H1 (cell line): Measurements from ENCODE around the gene UBE2F. TPM values are rescaled to one million over a fixed set of nuclear protein-coding genes. Genes with fewer than 3 reads are reported as not detected.

ENCODE experiments used
- CTCF ChIA-PET: fragments of 300-600 bp; sonication (Branson Sonifier 250); formaldehyde crosslinking; loops from one replicate; lab custom pipeline; 2021; ENCODE audit not compliant: partially characterized antibody; lab: Charles Lee
- POLR2A ChIA-PET: fragments of 300-600 bp; sonication (Branson Sonifier 250); formaldehyde crosslinking; loops from one replicate; lab custom pipeline; 2021; ENCODE audit warnings: inconsistent platforms; ENCODE audit not compliant: partially characterized antibody; lab: Charles Lee
- DNase-seq, 2 experiments: peaks; one replicate each; pipeline versions ENCODE4 v3.0.0 to v3.0.0-alpha.2; 2010 to 2022; ENCODE audit warnings: low spot score in 2 of 2, low read depth in 1 of 2, mixed read lengths in 1 of 2
- FAIRE-seq: peaks from 2 replicates; lab custom pipeline; 2011; peaks lifted over from hg19 to GRCh38; lab: Jason Lieb, UNC
- H2AFZ ChIP-seq: 2 replicates; pipeline ENCODE4 v1.8.1; 2012; ENCODE audit warnings: low read length, inconsistent platforms
- H2AK5ac ChIP-seq: 2 replicates; pipeline ENCODE4 v1.6.1; 2013; ENCODE audit warnings: low read depth, low read length
- H2BK120ac ChIP-seq: replicated peaks from 2 replicates; pipeline ENCODE3; 2013; ENCODE audit warnings: low read depth, low read length, inconsistent platforms
- H2BK12ac ChIP-seq: 2 replicates; pipeline ENCODE4 v1.6.1; 2013; ENCODE audit warnings: low read depth, low read length
- H2BK15ac ChIP-seq: 2 replicates; pipeline ENCODE4 v1.6.1; 2013; ENCODE audit warnings: low read length
- H2BK20ac ChIP-seq: 2 replicates; pipeline ENCODE4 v1.6.1; 2013; ENCODE audit warnings: low read length
- H2BK5ac ChIP-seq: 2 replicates; pipeline ENCODE4 v1.6.1; 2013; ENCODE audit warnings: low read depth, low read length
- H3K14ac ChIP-seq: 2 replicates; pipeline ENCODE4 v1.6.1; 2013; ENCODE audit warnings: inconsistent platforms; ENCODE audit not compliant: insufficient read length
- H3K18ac ChIP-seq: 2 replicates; pipeline ENCODE4 v1.6.1; 2013; ENCODE audit warnings: low read length; ENCODE audit errors: extremely low read depth
- H3K23ac ChIP-seq: 2 replicates; pipeline ENCODE4 v1.6.1; 2013; ENCODE audit warnings: inconsistent platforms; ENCODE audit not compliant: insufficient read length
- H3K23me2 ChIP-seq: 2 replicates; pipeline ENCODE4 v1.6.1; 2013; ENCODE audit warnings: low read depth, low read length
- H3K27ac ChIP-seq: 2 replicates; pipeline ENCODE4 v1.6.1; 2011; ENCODE audit warnings: low read depth, low read length, inconsistent platforms
- H3K27me3 ChIP-seq, 4 experiments: replicated peaks in 1 of 4; 1 replicate in 1 of 4; 2 replicates in 3 of 4; pipeline versions ENCODE4 v1.6.1 to v1.8.1; 2011 to 2013; ENCODE audit warnings: low read length in 3 of 4, mild to moderate bottlenecking in 3 of 4, inconsistent platforms in 2 of 4, mixed read lengths in 2 of 4, moderate library complexity in 1 of 4; ENCODE audit not compliant: control insufficient read depth in 3 of 4, insufficient read depth in 3 of 4; ENCODE audit errors: extremely low read depth in 1 of 4
- H3K36me3 ChIP-seq, 4 experiments: 2 replicates each; pipeline versions ENCODE4 v1.6.1 to v1.8.1; 2011 to 2013; ENCODE audit warnings: mild to moderate bottlenecking in 4 of 4, low read length in 3 of 4, moderate library complexity in 2 of 4, control low read depth in 1 of 4, inconsistent platforms in 1 of 4; ENCODE audit not compliant: insufficient read depth in 4 of 4, control insufficient read depth in 2 of 4
- H3K4ac ChIP-seq: replicated peaks from 2 replicates; pipeline ENCODE3; 2013; ENCODE audit warnings: low read length, low read depth, mixed read lengths, inconsistent platforms; ENCODE audit not compliant: insufficient read length
- H3K4me1 ChIP-seq, 4 experiments: replicated peaks in 1 of 4; 1 replicate in 1 of 4; 2 replicates in 3 of 4; pipeline versions ENCODE4 v1.6.1 to v1.8.1; 2011 to 2013; ENCODE audit warnings: low read length in 3 of 4, inconsistent platforms in 2 of 4, mixed read lengths in 1 of 4; ENCODE audit not compliant: insufficient read depth in 4 of 4, control insufficient read depth in 3 of 4
- H3K4me2 ChIP-seq, 2 experiments: 2 replicates each; pipeline versions ENCODE4 v1.6.1 to v1.8.1; 2011 to 2013; ENCODE audit warnings: low read depth in 2 of 2, low read length in 2 of 2, control low read depth in 1 of 2, inconsistent platforms in 1 of 2, mild to moderate bottlenecking in 1 of 2; ENCODE audit not compliant: insufficient read depth in 1 of 2
- H3K4me3 ChIP-seq, 4 experiments: fragments of 200-600, 300-600 bp in 1 of 4; sonication (generic), shearing (Covaris generic), sonication (Bioruptor Twin) in 1 of 4; 2 replicates each; pipeline versions ENCODE4 v1.5.1 to v1.8.1; 2011 to 2016; ENCODE audit warnings: low read length in 4 of 4, low read depth in 3 of 4, control low read depth in 2 of 4, inconsistent platforms in 2 of 4, mild to moderate bottlenecking in 2 of 4, mixed read lengths in 1 of 4, moderate library complexity in 1 of 4; ENCODE audit not compliant: insufficient read depth in 2 of 4; ENCODE audit errors: extremely low read depth in 1 of 4
- H3K56ac ChIP-seq: replicated peaks from 2 replicates; pipeline ENCODE3; 2013; ENCODE audit warnings: low read depth, mild to moderate bottlenecking, mixed read lengths, low read length, inconsistent platforms; ENCODE audit not compliant: insufficient read length
- H3K79me1 ChIP-seq: 2 replicates; pipeline ENCODE4 v1.6.1; 2013; ENCODE audit warnings: low read depth, low read length, control low read depth
- H3K79me2 ChIP-seq, 2 experiments: 2 replicates each; pipeline versions ENCODE4 v1.6.1 to v1.8.1; 2012 to 2013; ENCODE audit warnings: low read length in 2 of 2, mild to moderate bottlenecking in 2 of 2, inconsistent platforms in 1 of 2; ENCODE audit not compliant: insufficient read depth in 2 of 2, control insufficient read depth in 1 of 2
- H3K9ac ChIP-seq, 4 experiments: replicated peaks in 1 of 4; 1 replicate in 1 of 4; 2 replicates in 3 of 4; pipeline versions ENCODE4 v1.6.1 to v1.8.1; 2011 to 2013; ENCODE audit warnings: low read depth in 3 of 4, low read length in 3 of 4, control low read depth in 2 of 4, mild to moderate bottlenecking in 2 of 4, moderate library complexity in 2 of 4, inconsistent platforms in 1 of 4; ENCODE audit errors: extremely low read depth in 1 of 4
- H3K9me3 ChIP-seq, 2 experiments: 2 replicates each; pipeline versions ENCODE4 v1.6.1 to v1.8.1; 2012 to 2013; ENCODE audit warnings: mild to moderate bottlenecking in 2 of 2, moderate library complexity in 2 of 2, control low read depth in 1 of 2, inconsistent platforms in 1 of 2, low read depth in 1 of 2, low read length in 1 of 2, mixed read lengths in 1 of 2; ENCODE audit not compliant: insufficient read depth in 2 of 2
- H4K20me1 ChIP-seq, 2 experiments: replicated peaks in 1 of 2; 2 replicates each; pipeline versions ENCODE3 to v1.8.1; 2011 to 2013; ENCODE audit warnings: inconsistent platforms in 2 of 2, low read length in 2 of 2, mild to moderate bottlenecking in 1 of 2; ENCODE audit not compliant: insufficient read depth in 2 of 2, control insufficient read depth in 1 of 2
- H4K5ac ChIP-seq: 2 replicates; pipeline ENCODE4 v1.6.1; 2013; ENCODE audit warnings: low read length, low read depth, mixed read lengths, inconsistent platforms; ENCODE audit not compliant: insufficient read length
- H4K8ac ChIP-seq: 2 replicates; pipeline ENCODE4 v1.8.0; 2013; ENCODE audit warnings: mild to moderate bottlenecking, moderate library complexity, low read length, inconsistent platforms; ENCODE audit not compliant: insufficient read depth; ENCODE audit errors: extremely low read depth
- H4K91ac ChIP-seq: replicated peaks from 2 replicates; pipeline ENCODE3; 2013; ENCODE audit warnings: low read length, mixed read lengths, inconsistent platforms; ENCODE audit not compliant: insufficient read length
- ATF2 ChIP-seq: IDR thresholded peaks from 2 replicates; pipeline ENCODE4 v1.6.1; 2012; ENCODE audit warnings: low read length, inconsistent platforms
- CHD1 ChIP-seq: IDR thresholded peaks from 2 replicates; pipeline ENCODE4 v1.6.1; 2012; ENCODE audit warnings: low read depth, low read length, improper control_type of control experiment
- HDAC2 ChIP-seq, 2 experiments: fragments of 300-600 bp in 1 of 2; sonication (generic) in 1 of 2; IDR thresholded peaks; 2 replicates each; pipeline ENCODE4 v1.6.1; 2011 to 2012; ENCODE audit warnings: low read depth in 2 of 2, low read length in 2 of 2, mild to moderate bottlenecking in 2 of 2, moderate library complexity in 2 of 2, borderline replicate concordance in 1 of 2, inconsistent platforms in 1 of 2
- JUN ChIP-seq: IDR thresholded peaks from 2 replicates; pipeline ENCODE4 v1.6.1; 2011; ENCODE audit warnings: low read depth, mild to moderate bottlenecking, improper control_type of control experiment, low read length
- JUND ChIP-seq: IDR thresholded peaks from 2 replicates; pipeline ENCODE4 v1.6.1; 2011; ENCODE audit warnings: mild to moderate bottlenecking, improper control_type of control experiment, low read length
- MAX ChIP-seq: IDR thresholded peaks from 2 replicates; pipeline ENCODE4 v1.6.1; 2012; ENCODE audit warnings: inconsistent platforms
- POLR2AphosphoS5 ChIP-seq: IDR thresholded peaks from 2 replicates; pipeline ENCODE4 v1.6.1; 2011; ENCODE audit warnings: low read depth, low read length
- SAP30 ChIP-seq: fragments of 300-600 bp; sonication (generic); IDR thresholded peaks from 2 replicates; pipeline ENCODE4 v1.7.1; 2012; ENCODE audit warnings: low read length, moderate library complexity, mild to moderate bottlenecking, inconsistent platforms; ENCODE audit not compliant: insufficient read depth, insufficient replicate concordance
- SIRT6 ChIP-seq: IDR thresholded peaks from one replicate; pipeline ENCODE4 v1.7.1; 2012; ENCODE audit warnings: low read length, inconsistent platforms
- SP4 ChIP-seq: IDR thresholded peaks from 2 replicates; pipeline ENCODE4 v1.6.1; 2012; ENCODE audit warnings: low read length, inconsistent platforms
- TAF1 ChIP-seq: IDR thresholded peaks from 2 replicates; pipeline ENCODE4 v1.6.1; 2011; ENCODE audit warnings: mild to moderate bottlenecking, low read depth, low read length
- TEAD4 ChIP-seq: IDR thresholded peaks from 2 replicates; pipeline ENCODE4 v1.6.1; 2012; ENCODE audit warnings: low read depth, low read length, inconsistent platforms, mixed read lengths
- WGBS, 2 experiments: shearing (Covaris generic) in 1 of 2; methylation state at CpG; one replicate each; pipeline versions ENCODE4 v1.1.6 to v1.1.7; 2013 to 2015; ENCODE audit warnings: low lambda C conversion rate in 2 of 2, mixed read lengths in 2 of 2, inconsistent platforms in 1 of 2, low coverage in 1 of 2, missing lambda C conversion rate in 1 of 2; ENCODE audit not compliant: insufficient replicate concordance in 2 of 2, insufficient coverage in 1 of 2, insufficient read length in 1 of 2; ENCODE audit errors: extremely low coverage in 1 of 2, missing lambda C conversion rate in 1 of 2; 5-methylcytosine and 5-hydroxymethylcytosine counted together
- polyA plus RNA-seq, 7 experiments: library from polyadenylated mRNA; depleted of rRNA in 3 of 7; stranded (reverse) in 5 of 7; unstranded in 2 of 7; fragments of >200 nt in 5 of 7; fragments of 200-250 nt in 2 of 7; gene quantifications; 1 replicate in 5 of 7; 2 replicates in 1 of 7; 4 replicates in 1 of 7; pipeline versions ENCODE4 v1.2.1 to v1.2.3, GENCODE V29; 2011 to 2013; ENCODE audit warnings: missing spikeins in 2 of 7, mixed read lengths in 2 of 7
- total RNA-seq: library from RNA; stranded (reverse); fragmentation: NEBNext Ultra II Directional; extraction: Animal tissue kit (Norgen Biotek cat#: 25700); gene quantifications from 2 replicates; pipeline ENCODE4 v1.2.1, GENCODE V29; 2021

UBE2F gene
- total and polyA plus RNA-seq, 2 of the 8 experiments (the other 6 are each of a cell fraction or from before 2014, with no cell fraction given), result 43.3 to 59.8 TPM

- H3K36me3 ChIP-seq, result peaks cover 0 to 7% (median 0%) of the 10 kb centered on the region in 4 experiments; a peak in 1 of 8 replicates
- H3K56ac ChIP-seq, result no peak overlapping the region
- no peak overlapping the region for H2BK15ac ChIP-seq
- no peak overlapping the region for H2AFZ ChIP-seq
- no peak overlapping the region for H2BK120ac ChIP-seq
- H3K79me2 ChIP-seq, result peaks cover 10 to 83% of the 10 kb centered on the region in 2 experiments; a peak in 3 of 4 replicates
- POLR2A ChIA-PET, result no interaction called here
- FAIRE-seq, result no peak
- H4K8ac ChIP-seq, result no peak overlapping the region
- H3K4me2 ChIP-seq, result no peak overlapping the region
- TF ChIP-seq JUND, result no peak
- TF ChIP-seq SAP30, result no peak
- no peak for TF ChIP-seq TAF1
- no peak for TF ChIP-seq POLR2AphosphoS5
- TF ChIP-seq TEAD4, result no peak
- no peak for TF ChIP-seq CHD1
- TF ChIP-seq MAX, result no peak
- TF ChIP-seq SIRT6, result no peak
- TF ChIP-seq HDAC2 (IDR thresholded peaks at IDR 0.05; ENCODE audit: borderline replicate concordance in 1 of 2, low read depth in 2 of 2, low read length in 2 of 2), result no peak
- TF ChIP-seq SP4, result no peak
- TF ChIP-seq JUN, result no peak
- no peak for TF ChIP-seq ATF2
- TF ChIP-seq, all 59 proteins: peak for 0
- peaks cover 8% of the 10 kb centered on the region; the same call in 1 of the 2 replicates for H3K23me2 ChIP-seq
- no peaks in the 10 kb centered on the region for H3K9me3 ChIP-seq
- H2BK5ac ChIP-seq, result no peak overlapping the region
- H3K27ac ChIP-seq, result no peak overlapping the region
- 94% methylated on average over 2 of the region's 3 CpGs; no CpG with 5 or more reads in 1 of the 2 experiments for WGBS, 2 experiments
- H3K23ac ChIP-seq, result no peak overlapping the region
- no peak overlapping the region for H3K18ac ChIP-seq
- peaks cover 10 to 23% of the 10 kb centered on the region in 2 experiments for H4K20me1 ChIP-seq
- CTCF ChIA-PET, result interaction anchor here (0.6 to 1.0 kb wide), 3 partner anchors 15 to 167 kb away, joined by 3 read pairs; no protein-coding TSS in a partner anchor
- H3K14ac ChIP-seq, result no peak overlapping the region
- H3K4me1 ChIP-seq, result peaks cover 0 to 15% (median 6%) of the 10 kb centered on the region in 4 experiments; a peak in 6 of 7 replicates
- H4K5ac ChIP-seq, result no peak overlapping the region
- no peak overlapping the region for H3K4ac ChIP-seq
- H3K27me3 ChIP-seq, result no peaks in the 10 kb centered on the region
- no peak overlapping the region for H4K91ac ChIP-seq
- H2BK20ac ChIP-seq, result no peak overlapping the region
- H3K4me3 ChIP-seq, result no peak overlapping the region
- peaks cover 26% of the 10 kb centered on the region for H3K79me1 ChIP-seq
- no peak overlapping the region for H3K9ac ChIP-seq
- no peak overlapping the region for H2BK12ac ChIP-seq
- H2AK5ac ChIP-seq, result no peak overlapping the region
- DNase-seq, result no peak
These were observed 5.4 kb downstream of the UBE2F start for GRCh38 chr2:237972211-237972610.
